Activated naive CD8-positive, alpha-beta T cell treated with anti-CD3 and anti-CD28 coated beads, Interleukin-2, amount 50 U/mL, for 24 hours (primary cell): Measurements from ENCODE around the gene RTBDN.
"Not testable (repeated sequence)": the region's sequence is repeated elsewhere in the genome, so short reads cannot be mapped to it uniquely, and the experiment has no call there.

Experiments
- ATAC-seq: fragments of 150-1000 bp; cut with Tn5 transposase; one replicate; pipeline ENCODE4 v1.10.0; 2021
- DNase-seq: peaks from one replicate; pipeline ENCODE4 v3.0.0; 2021
- H3K27ac Mint-ChIP-seq: one replicate; pipeline ENCODE4 v1.8.0; 2021; ENCODE audit warnings: mild to moderate bottlenecking, mixed read lengths
- H3K27me3 Mint-ChIP-seq: one replicate; pipeline ENCODE4 v1.8.0; 2021; ENCODE audit warnings: mixed read lengths
- H3K36me3 Mint-ChIP-seq: one replicate; pipeline ENCODE4 v1.8.0; 2021; ENCODE audit warnings: low read depth, mixed read lengths
- H3K4me1 Mint-ChIP-seq: one replicate; pipeline ENCODE4 v1.8.0; 2021; ENCODE audit warnings: mixed read lengths
- H3K4me3 Mint-ChIP-seq: one replicate; pipeline ENCODE4 v1.8.0; 2021; ENCODE audit warnings: mild to moderate bottlenecking, moderate library complexity, mixed read lengths
- H3K9me3 Mint-ChIP-seq: one replicate; pipeline ENCODE4 v1.8.0; 2021; ENCODE audit warnings: mixed read lengths

The RTBDN gene

GRCh38 chr19:12865746-12866415, 31.5 kb upstream of the RTBDN start:
- Mint-ChIP-seq H3K27ac (no peak overlapping the region), H3K27me3 (peaks cover 7% of the 10 kb centered on the region), H3K9me3 (no peaks in the 10 kb centered on the region), H3K4me1 (peaks cover 11% of the 10 kb centered on the region), H3K4me3 (no peak overlapping the region), H3K36me3 (no peaks in the 10 kb centered on the region)
- ATAC-seq (no peak), DNase-seq (no peak)

DNA sequence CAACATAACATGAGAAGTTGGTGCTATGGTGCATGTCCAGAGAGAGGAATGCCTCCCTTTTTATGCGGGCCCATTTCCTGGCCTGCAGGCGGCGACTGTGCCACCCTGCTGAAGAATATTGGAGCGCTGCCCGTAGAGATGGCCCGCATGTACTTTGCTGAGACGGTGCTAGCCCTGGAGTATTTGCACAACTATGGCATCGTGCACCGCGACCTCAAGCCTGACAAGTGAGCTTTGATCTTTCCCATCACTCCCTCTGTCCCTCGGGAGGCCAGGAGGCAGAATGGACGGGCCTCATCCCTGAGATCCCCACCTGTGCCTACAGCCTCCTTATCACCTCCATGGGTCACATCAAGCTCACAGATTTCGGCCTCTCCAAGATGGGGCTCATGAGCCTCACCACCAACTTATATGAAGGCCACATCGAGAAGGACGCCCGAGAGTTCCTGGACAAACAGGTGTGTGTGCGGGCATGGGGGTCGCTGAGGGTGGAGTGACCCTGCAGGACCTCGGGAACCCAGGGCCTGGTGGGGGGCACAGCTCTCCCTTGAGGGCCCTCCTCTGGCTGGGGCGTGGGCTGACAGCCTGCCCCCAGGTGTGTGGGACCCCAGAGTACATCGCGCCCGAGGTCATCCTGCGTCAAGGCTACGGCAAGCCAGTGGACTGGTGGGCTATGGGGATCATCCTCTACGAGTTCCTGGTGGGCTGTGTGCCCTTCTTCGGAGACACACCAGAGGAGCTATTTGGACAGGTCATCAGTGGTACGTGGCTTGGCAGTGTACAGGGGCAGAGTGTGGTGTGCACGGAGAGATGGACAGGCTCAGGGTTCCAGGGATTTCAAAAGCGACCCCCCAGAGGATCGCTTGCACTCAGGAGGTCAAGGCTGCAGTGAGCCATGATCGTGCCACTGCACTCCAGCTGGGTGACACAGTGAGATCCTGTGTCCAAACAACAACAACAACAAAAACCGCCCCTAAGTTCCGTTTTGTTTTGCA, 30.6 kb upstream of the RTBDN start:
- Mint-ChIP-seq H3K4me1 (peaks cover 11% of the 10 kb centered on the region), H3K4me3 (peak overlapping the region; percentile 11), H3K36me3 (no peaks in the 10 kb centered on the region), H3K9me3 (no peaks in the 10 kb centered on the region), H3K27me3 (peaks cover 7% of the 10 kb centered on the region), H3K27ac (no peak overlapping the region)
- DNase-seq = no peak
- no peak for ATAC-seq

DNA sequence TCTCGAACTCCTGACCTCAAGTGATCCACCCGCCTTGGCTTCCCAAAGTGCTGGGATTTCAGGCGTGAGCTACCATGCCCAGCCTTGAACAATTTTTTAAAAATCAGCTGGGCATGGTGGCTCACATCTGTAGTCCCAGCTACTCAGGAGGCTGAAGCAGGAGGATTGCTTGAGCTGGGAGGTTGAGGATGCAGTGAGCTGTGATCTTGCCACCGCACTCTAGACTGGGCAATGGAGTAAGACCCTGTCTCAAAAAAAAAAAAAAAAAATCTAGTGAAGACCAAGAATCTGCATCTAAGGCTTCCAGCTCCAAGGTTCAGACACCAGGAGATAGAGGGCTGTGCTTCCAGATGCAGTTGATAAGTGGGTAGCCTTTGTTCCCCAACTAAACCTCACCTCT, 29.8 kb upstream of the RTBDN start:
- no peaks in the 10 kb centered on the region for H3K9me3 Mint-ChIP-seq
- H3K36me3 Mint-ChIP-seq = no peaks in the 10 kb centered on the region
- H3K4me1 Mint-ChIP-seq = peaks cover 11% of the 10 kb centered on the region
- DNase-seq (no peak), ATAC-seq (no peak)
- H3K4me3 Mint-ChIP-seq = no peak overlapping the region
- no peak overlapping the region for H3K27ac Mint-ChIP-seq
- peaks cover 7% of the 10 kb centered on the region for H3K27me3 Mint-ChIP-seq

- no peak for ATAC-seq
- Mint-ChIP-seq H3K27ac (no peak overlapping the region), H3K36me3 (no peaks in the 10 kb centered on the region), H3K4me1 (no peaks in the 10 kb centered on the region), H3K9me3 (no peaks in the 10 kb centered on the region), H3K4me3 (no peak overlapping the region), H3K27me3 (peaks cover 5% of the 10 kb centered on the region)
- DNase-seq = no peak
These were observed 25.2 kb upstream of the RTBDN start for GRCh38 chr19:12859546-12859945.

GRCh38 chr19:12858041-12858928, 23.9 kb upstream of the RTBDN start:
- H3K4me1 Mint-ChIP-seq = no peaks in the 10 kb centered on the region
- ATAC-seq = no peak
- H3K27me3 Mint-ChIP-seq = peaks cover 5% of the 10 kb centered on the region
- H3K27ac Mint-ChIP-seq = no peak overlapping the region
- no peaks in the 10 kb centered on the region for H3K36me3 Mint-ChIP-seq
- no peaks in the 10 kb centered on the region for H3K9me3 Mint-ChIP-seq
- DNase-seq = no peak
- H3K4me3 Mint-ChIP-seq = no peak overlapping the region

GRCh38 chr19:12856653-12857052, 22.3 kb upstream of the RTBDN start:
- no peaks in the 10 kb centered on the region for H3K4me1 Mint-ChIP-seq
- no peak overlapping the region for H3K4me3 Mint-ChIP-seq
- no peak for ATAC-seq
- no peaks in the 10 kb centered on the region for H3K9me3 Mint-ChIP-seq
- peaks cover 5% of the 10 kb centered on the region for H3K27me3 Mint-ChIP-seq
- no peak overlapping the region for H3K27ac Mint-ChIP-seq
- H3K36me3 Mint-ChIP-seq = no peaks in the 10 kb centered on the region
- no peak for DNase-seq

DNA sequence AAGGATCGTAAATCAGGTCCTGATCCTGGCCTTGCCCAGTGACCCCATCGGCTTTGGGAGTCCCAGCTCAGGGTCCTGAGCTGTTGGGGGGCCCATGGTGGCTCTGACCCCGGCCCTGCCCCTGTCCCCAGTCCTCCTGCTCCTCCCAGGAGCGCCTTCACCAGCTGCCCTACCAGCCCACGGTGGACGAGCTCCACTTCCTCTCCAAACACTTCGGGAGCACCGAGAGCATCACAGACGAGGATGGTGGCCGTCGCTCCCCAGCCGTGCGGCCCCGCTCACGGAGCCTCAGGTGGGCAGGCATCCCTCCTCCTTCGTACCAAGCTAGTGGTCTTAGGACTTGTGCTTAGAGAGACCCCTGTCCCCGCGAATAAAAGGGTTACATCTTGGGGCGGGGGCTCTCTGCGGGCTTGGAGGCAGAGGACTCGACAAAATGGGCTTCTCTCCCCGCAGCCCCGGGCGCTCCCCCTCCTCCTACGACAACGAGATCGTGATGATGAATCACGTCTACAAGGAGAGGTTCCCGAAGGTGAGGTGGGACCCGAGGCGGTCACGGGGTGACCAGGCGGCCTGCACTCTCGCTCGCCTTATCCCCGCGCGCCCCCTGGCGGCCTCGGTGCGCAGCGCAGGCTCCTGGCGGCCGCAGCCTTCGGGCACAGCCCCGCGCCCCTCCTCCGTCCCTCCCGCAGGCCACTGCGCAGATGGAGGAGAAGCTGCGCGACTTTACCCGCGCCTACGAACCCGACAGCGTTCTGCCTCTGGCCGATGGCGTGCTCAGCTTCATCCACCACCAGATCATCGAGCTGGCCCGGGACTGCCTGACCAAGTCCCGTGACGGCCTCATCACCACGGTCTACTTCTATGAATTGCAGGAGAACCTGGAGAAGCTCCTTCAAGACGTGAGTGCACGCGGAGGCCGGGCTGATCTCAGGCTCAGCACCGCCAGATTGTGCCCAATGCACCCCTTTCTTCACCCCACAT, 13.1 kb upstream of the RTBDN start:
- Mint-ChIP-seq H3K4me3 (peak overlapping the region; percentile 36), H3K27ac (no peak overlapping the region), H3K36me3 (no peaks in the 10 kb centered on the region), H3K4me1 (peaks cover 6% of the 10 kb centered on the region), H3K9me3 (no peaks in the 10 kb centered on the region), H3K27me3 (peaks cover 42% of the 10 kb centered on the region)
- peak; percentile 94 for DNase-seq
- ATAC-seq = peak; percentile 96

- peaks cover 48% of the 10 kb centered on the region for H3K27me3 Mint-ChIP-seq
- not testable (repeated sequence) for H3K9me3 Mint-ChIP-seq, ATAC-seq, H3K4me1 Mint-ChIP-seq, DNase-seq, H3K36me3 Mint-ChIP-seq, H3K4me3 Mint-ChIP-seq, H3K27ac Mint-ChIP-seq
These were observed 12.2 kb upstream of the RTBDN start for GRCh38 chr19:12846613-12847012.

DNA sequence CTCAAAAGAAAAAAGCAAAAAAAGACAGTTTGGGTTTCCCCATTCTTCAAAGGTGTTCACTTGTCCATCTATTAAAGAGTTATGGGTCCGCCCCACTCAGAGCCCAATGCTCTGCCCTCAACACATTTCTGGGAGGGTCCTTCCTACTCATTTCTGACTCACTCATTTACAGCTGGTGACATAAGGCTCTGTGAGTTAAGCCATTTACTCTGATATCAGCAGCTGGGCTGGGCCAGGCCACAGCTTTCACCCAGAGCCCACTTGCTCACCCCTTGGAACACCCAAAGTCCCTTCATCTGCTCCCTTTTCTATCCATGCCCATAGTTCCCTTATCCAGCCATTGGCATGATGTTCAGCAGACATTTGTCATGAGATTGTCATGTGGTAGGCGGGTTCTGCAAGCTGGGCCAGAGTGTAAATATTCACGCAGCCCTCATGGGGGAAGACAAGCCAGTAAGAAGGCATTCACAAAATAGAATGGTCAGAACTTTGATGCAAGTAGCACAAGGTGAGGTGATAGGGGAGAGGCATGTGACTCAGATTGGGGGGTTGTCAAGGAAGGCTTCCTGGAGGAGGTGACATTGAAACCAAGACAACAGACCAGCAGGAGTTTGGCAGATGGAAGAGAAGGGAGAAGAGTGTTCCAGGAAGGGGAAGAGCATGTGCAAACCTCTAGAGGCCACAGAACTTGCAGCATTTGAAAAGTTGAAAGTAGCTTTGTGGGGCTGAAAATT, 9.8 kb upstream of the RTBDN start:
- no peaks in the 10 kb centered on the region for H3K9me3 Mint-ChIP-seq

GRCh38 chr19:12843328-12843727, 8.9 kb upstream of the RTBDN start:
- no peaks in the 10 kb centered on the region for H3K9me3 Mint-ChIP-seq
- H3K27me3 Mint-ChIP-seq = peaks cover 72% of the 10 kb centered on the region
- DNase-seq = no peak
- H3K4me3 Mint-ChIP-seq = no peak overlapping the region
- H3K27ac Mint-ChIP-seq = no peak overlapping the region
- H3K4me1 Mint-ChIP-seq = peaks cover 26% of the 10 kb centered on the region
- H3K36me3 Mint-ChIP-seq = no peaks in the 10 kb centered on the region
- no peak for ATAC-seq

More for the DNA sequence above, 9.8 kb upstream of the RTBDN start:
- no peak for DNase-seq
- Mint-ChIP-seq H3K27me3 (peaks cover 71% of the 10 kb centered on the region), H3K4me3 (no peak overlapping the region), H3K36me3 (no peaks in the 10 kb centered on the region), H3K4me1 (peaks cover 21% of the 10 kb centered on the region), H3K27ac (no peak overlapping the region)
- no peak for ATAC-seq

- H3K36me3 Mint-ChIP-seq = no peaks in the 10 kb centered on the region
- no peak for DNase-seq
- H3K4me1 Mint-ChIP-seq = peaks cover 26% of the 10 kb centered on the region
- no peak overlapping the region for H3K27ac Mint-ChIP-seq
- no peak for ATAC-seq
- H3K9me3 Mint-ChIP-seq = no peaks in the 10 kb centered on the region
- no peak overlapping the region for H3K4me3 Mint-ChIP-seq
- H3K27me3 Mint-ChIP-seq = peaks cover 72% of the 10 kb centered on the region
These were observed 8.1 kb upstream of the RTBDN start for GRCh38 chr19:12842511-12842910.

- peaks cover 26% of the 10 kb centered on the region for H3K4me1 Mint-ChIP-seq
- no peaks in the 10 kb centered on the region for H3K9me3 Mint-ChIP-seq
- DNase-seq (no peak), ATAC-seq (no peak)
- H3K27me3 Mint-ChIP-seq = peaks cover 72% of the 10 kb centered on the region
- H3K4me3 Mint-ChIP-seq = no peak overlapping the region
- H3K36me3 Mint-ChIP-seq = no peaks in the 10 kb centered on the region
- H3K27ac Mint-ChIP-seq = no peak overlapping the region
These were observed 6.7 kb upstream of the RTBDN start for GRCh38 chr19:12841094-12841493.
